HepG2 (cell line): ENCODE results near the gene ADAM20. TPM values are rescaled to one million over a fixed set of nuclear protein-coding genes. Genes with fewer than 3 reads are reported as not detected.

Experiments used
- ATAC-seq: fragments of 200-7000 bp; cut with Tn5 transposase; 3 replicates; pipeline ENCODE4 v1.9.1; 2020; ENCODE audit warnings: mild to moderate bottlenecking, moderate library complexity
- BruUV-seq: library from RNA; stranded (reverse); fragments of 400-500 nt; replicated peaks from 2 replicates; lab custom pipeline; 2021; lab: Mats Ljungman, UMichigan
- CTCF ChIA-PET: fragments of 300-600 bp; formaldehyde crosslinking; extraction: SDS; loops from one replicate; lab custom pipeline; 2021; ENCODE audit warnings: low total read pairs, inconsistent platforms, low intra/inter-chr PET ratio; lab: Yijun Ruan, JAX
- POLR2A ChIA-PET: fragments of 350-600 bp; sonication (Branson Sonifier 250); formaldehyde crosslinking; loops from one replicate; lab custom pipeline; 2020; ENCODE audit warnings: antibody characterized with exemption, inconsistent platforms; lab: Yijun Ruan, JAX
- DNase-seq: peaks from one replicate; pipeline ENCODE4 v3.0.0-alpha.2; 2015; ENCODE audit warnings: low spot score
- FAIRE-seq: peaks from 3 replicates; lab custom pipeline; 2011; peaks lifted over from hg19 to GRCh38; lab: Jason Lieb, UNC
- H2AFZ ChIP-seq: one replicate; pipeline ENCODE4 v1.6.1; 2011; ENCODE audit warnings: low read length, inconsistent platforms
- H3K27ac ChIP-seq: fragments of 300-600 bp; 3 replicates; pipeline ENCODE4 v1.8.0; 2011; ENCODE audit warnings: mixed run types, mild to moderate bottlenecking, mixed read lengths, low read length, inconsistent platforms; ENCODE audit not compliant: insufficient read depth; ENCODE audit errors: extremely low read length
- H3K27me3 ChIP-seq, 2 experiments: fragments of 200-600 bp in 1 of 2; 2 replicates in 1 of 2; 3 replicates in 1 of 2; pipeline versions ENCODE4 v1.6.0 to v1.8.0; 2011; ENCODE audit warnings: low read length in 2 of 2, mild to moderate bottlenecking in 2 of 2, moderate library complexity in 2 of 2, inconsistent platforms in 1 of 2; ENCODE audit not compliant: insufficient read depth in 2 of 2, control insufficient read depth in 1 of 2
- H3K36me3 ChIP-seq, 2 experiments: fragments of 200-600 bp in 1 of 2; replicated peaks in 1 of 2; 2 replicates in 1 of 2; 3 replicates in 1 of 2; pipeline versions ENCODE4 v1.5.1 to v1.8.0; 2011; ENCODE audit warnings: low read length in 2 of 2, inconsistent platforms in 1 of 2; ENCODE audit not compliant: insufficient read depth in 2 of 2, control insufficient read depth in 1 of 2
- H3K4me1 ChIP-seq: 2 replicates; pipeline ENCODE4 v1.5.1; 2012; ENCODE audit warnings: low read length, inconsistent platforms; ENCODE audit not compliant: insufficient read depth
- H3K4me2 ChIP-seq: 2 replicates; pipeline ENCODE4 v1.6.0; 2011; ENCODE audit warnings: low read depth, low read length, inconsistent platforms
- H3K4me3 ChIP-seq, 3 experiments: fragments of 200-600 bp in 1 of 3; sonication (generic), shearing (Covaris generic) in 1 of 3; replicated peaks in 1 of 3; 2 replicates each; pipeline ENCODE4 v1.5.1; 2011 to 2016; ENCODE audit warnings: low read length in 3 of 3, inconsistent platforms in 2 of 3, low read depth in 2 of 3, mild to moderate bottlenecking in 2 of 3, control low read depth in 1 of 3, mixed read lengths in 1 of 3; ENCODE audit not compliant: insufficient read depth in 1 of 3
- H3K79me2 ChIP-seq: one replicate; pipeline ENCODE4 v1.6.1; 2011; ENCODE audit warnings: low read length, inconsistent platforms; ENCODE audit not compliant: insufficient read depth
- H3K9ac ChIP-seq: 2 replicates; pipeline ENCODE4 v1.6.0; 2011; ENCODE audit warnings: mild to moderate bottlenecking, low read depth, low read length, inconsistent platforms; ENCODE audit not compliant: insufficient read depth
- H3K9me3 ChIP-seq: 2 replicates; pipeline ENCODE4 v1.5.1; 2012; ENCODE audit warnings: mild to moderate bottlenecking, low read length
- H4K20me1 ChIP-seq: 2 replicates; pipeline ENCODE4 v1.6.0; 2011; ENCODE audit warnings: inconsistent platforms, mild to moderate bottlenecking, low read length, moderate library complexity; ENCODE audit not compliant: insufficient read depth
- CENPT ChIP-seq: sonication (generic); formaldehyde crosslinking; IDR thresholded peaks from 2 replicates; pipeline ENCODE4 v1.8.0; 2022; ENCODE audit warnings: low read depth, mild to moderate bottlenecking, moderate library complexity, missing genetic modification reagents
- FLYWCH1 ChIP-seq: sonication (generic); formaldehyde crosslinking; IDR thresholded peaks from 2 replicates; pipeline ENCODE4 v1.8.1; 2023; ENCODE audit warnings: mild to moderate bottlenecking, missing genetic modification reagents
- KMT2A ChIP-seq: sonication (generic); formaldehyde crosslinking; IDR thresholded peaks from 2 replicates; pipeline ENCODE4 v1.4.0; 2020; ENCODE audit warnings: missing genetic modification reagents
- MEIS1 ChIP-seq: sonication (generic); formaldehyde crosslinking; IDR thresholded peaks from 2 replicates; pipeline ENCODE4 v1.9.0; 2021; ENCODE audit warnings: mild to moderate bottlenecking, missing genetic modification reagents, moderate library complexity, borderline replicate concordance
- NR1H2 ChIP-seq: sonication (generic); formaldehyde crosslinking; IDR thresholded peaks from 2 replicates; pipeline ENCODE4 v1.8.1; 2022; ENCODE audit warnings: low read depth, missing genetic modification reagents, borderline replicate concordance
- SIN3B ChIP-seq: fragments of 150-350 bp; IDR thresholded peaks from 2 replicates; pipeline ENCODE4 v1.6.1; 2014; ENCODE audit warnings: low read length
- ZHX2 ChIP-seq, 2 experiments: sonication (generic) in 1 of 2; formaldehyde crosslinking in 1 of 2; IDR thresholded peaks; 2 replicates each; pipeline versions ENCODE4 v1.6.1 to v1.9.0; 2014 to 2022; ENCODE audit warnings: antibody characterized with exemption in 1 of 2, borderline replicate concordance in 1 of 2, inconsistent platforms in 1 of 2, low read depth in 1 of 2, missing genetic modification reagents in 1 of 2
- ZKSCAN5 ChIP-seq: sonication (generic); formaldehyde crosslinking; IDR thresholded peaks from 2 replicates; pipeline ENCODE4 v1.5.1; 2020; ENCODE audit warnings: mild to moderate bottlenecking, missing genetic modification reagents
- ZNF121 ChIP-seq: sonication (generic); formaldehyde crosslinking; IDR thresholded peaks from 2 replicates; pipeline ENCODE4 v1.5.0; 2020; ENCODE audit warnings: mild to moderate bottlenecking, missing genetic modification reagents
- ZNF232 ChIP-seq: sonication (generic); formaldehyde crosslinking; IDR thresholded peaks from 2 replicates; pipeline ENCODE4 v1.4.0; 2020; ENCODE audit warnings: missing genetic modification reagents, borderline replicate concordance
- ZNF605 ChIP-seq: sonication (generic); formaldehyde crosslinking; IDR thresholded peaks from 2 replicates; pipeline ENCODE4 v1.8.0; 2022; ENCODE audit warnings: mild to moderate bottlenecking, missing genetic modification reagents
- ZNF644 ChIP-seq: IDR thresholded peaks from 2 replicates; pipeline ENCODE4 v1.6.1; 2016; ENCODE audit warnings: low read depth
- ZNF761 ChIP-seq: sonication (generic); formaldehyde crosslinking; conservative IDR thresholded peaks from 2 replicates; pipeline ENCODE4 v1.4.0; 2020; ENCODE audit warnings: mild to moderate bottlenecking, missing genetic modification reagents
- ZSCAN25 ChIP-seq: sonication (generic); formaldehyde crosslinking; IDR thresholded peaks from 2 replicates; pipeline ENCODE4 v1.8.0; 2022; ENCODE audit warnings: mild to moderate bottlenecking, missing genetic modification reagents
- WGBS: methylation state at CpG from one replicate; pipeline ENCODE4 v1.1.6; 2017; ENCODE audit warnings: low lambda C conversion rate; 5-methylcytosine and 5-hydroxymethylcytosine counted together
- in situ Hi-C: cut with HindIII; loops from 2 replicates; pipeline ENCODE4 v1.10.0; 2017; ENCODE audit warnings: low pct_unique_long_range_greater_than_20kb; ENCODE audit not compliant: extremely low pct_ligation_motif_present
- intact Hi-C: fragments of 100-400 bp; cut with micrococcal nuclease; formaldehyde crosslinking; loops from one replicate; pipeline ENCODE4 v1.10.0; 2022; ENCODE audit not compliant: unreplicated experiment
- polyA plus RNA-seq, 8 experiments: library from polyadenylated mRNA; depleted of rRNA in 3 of 8; stranded (reverse) in 7 of 8; unstranded in 1 of 8; fragments of >200 nt; fragmentation: Illumina TruSeq in 4 of 8; extraction: Trizol in 4 of 8; gene quantifications; 2 replicates each; pipeline versions ENCODE4 v1.2.1 to v1.2.3, GENCODE V29; 2011 to 2016; ENCODE audit warnings: low read depth in 4 of 8, missing spikeins in 1 of 8, mixed read lengths in 1 of 8; ENCODE audit not compliant: insufficient read depth in 1 of 8
- total RNA-seq, 5 experiments: library from RNA; depleted of rRNA; stranded (reverse); fragments of >200 nt; fragmentation: Illumina TruSeq; extraction: Trizol; gene quantifications; 2 replicates each; pipeline ENCODE4 v1.2.3, GENCODE V29; 2016; ENCODE audit warnings: low read depth in 1 of 5
- TF ChIP-seq, protein P1 (sequence below): sonication (generic); formaldehyde crosslinking; IDR thresholded peaks from 2 replicates; pipeline ENCODE4 v1.9.0; 2021; ENCODE audit warnings: missing genetic modification reagents, borderline replicate concordance

Gene ADAM20
- total and polyA plus RNA-seq, 2 of the 13 experiments (the other 11 are each of a cell fraction or from before 2014, with no cell fraction given): 0.09 to 0.18 TPM

DNA sequence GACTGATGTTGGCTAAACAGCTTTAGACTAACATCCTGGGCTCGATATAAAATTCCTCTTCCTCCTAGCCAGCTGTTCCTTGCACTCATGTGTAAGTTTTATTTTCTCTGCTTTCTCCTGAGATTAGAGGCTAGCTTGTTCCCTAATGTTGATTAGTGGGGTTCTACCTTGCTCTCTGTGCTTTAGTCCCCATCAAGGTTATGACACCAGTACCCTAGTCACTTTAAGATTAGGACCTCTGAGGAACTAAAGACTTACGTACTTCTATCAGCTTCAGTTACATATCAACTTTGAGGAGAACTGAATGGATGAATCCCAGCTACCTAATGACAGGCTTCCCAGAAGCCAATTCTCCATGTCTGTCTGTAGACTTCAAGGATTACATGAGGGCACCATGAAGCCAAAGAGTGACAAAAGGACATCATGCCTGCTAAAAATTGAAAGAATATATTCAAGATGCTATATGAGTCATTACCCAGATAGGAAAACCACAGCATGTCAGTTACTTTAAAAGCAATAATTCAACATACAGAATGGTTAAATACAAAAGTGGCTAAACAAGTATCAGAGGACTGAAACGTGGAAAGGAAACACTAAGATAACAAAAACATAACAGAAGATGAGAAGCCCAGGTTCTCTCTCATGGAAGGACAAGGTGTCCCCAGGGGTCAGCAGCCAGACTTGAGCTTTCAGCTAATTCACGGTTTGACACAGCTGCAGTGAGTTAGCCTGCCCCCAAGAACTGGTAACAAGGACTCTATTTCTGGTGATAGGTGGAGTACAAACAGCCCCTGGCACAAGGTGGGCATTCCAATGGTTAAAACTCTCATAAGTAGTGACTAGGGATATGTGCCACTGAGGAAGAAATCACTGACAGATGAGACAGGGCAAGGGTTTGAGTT lies 20.4 kb downstream of the ADAM20 start:
- no peak overlapping the region for H3K4me2 ChIP-seq
- DNase-seq: no peak
- ChIA-PET CTCF (no interaction called here), POLR2A (no interaction called here)
- no peak overlapping the region for H3K4me3 ChIP-seq
- intact Hi-C loops (no loop called here), in situ Hi-C loops (no loop called here)
- no peaks in the 10 kb centered on the region for H3K9me3 ChIP-seq
- no peaks in the 10 kb centered on the region for H4K20me1 ChIP-seq
- H3K27me3 ChIP-seq: no peaks in the 10 kb centered on the region
- BruUV-seq: no TSS peak
- 19% methylated on average over 4 of the region's 4 CpGs for WGBS
- H3K36me3 ChIP-seq: no peaks in the 10 kb centered on the region
- no peak overlapping the region for H2AFZ ChIP-seq
- no peaks in the 10 kb centered on the region for H3K79me2 ChIP-seq
- no peak for FAIRE-seq
- no peak overlapping the region for H3K9ac ChIP-seq
- ATAC-seq: no peak
- H3K27ac ChIP-seq: no peak overlapping the region
- no peaks in the 10 kb centered on the region for H3K4me1 ChIP-seq
- TF ChIP-seq ZNF232: no peak
- no peak for TF ChIP-seq ZSCAN25 (CRISPR knock-in tag)
- TF ChIP-seq MEIS1 (CRISPR knock-in tag): no peak
- TF ChIP-seq ZNF121 (CRISPR knock-in tag): no peak
- TF ChIP-seq FLYWCH1 (CRISPR knock-in tag): no peak
- TF ChIP-seq ZNF605 (CRISPR knock-in tag): no peak
- no peak for TF ChIP-seq ZNF644 (CRISPR knock-in tag)
- TF ChIP-seq ZHX2 (IDR thresholded peaks at IDR 0.05; ENCODE audit: low read depth): no peak
- no peak for TF ChIP-seq ZHX2 (CRISPR knock-in tag; IDR thresholded peaks at IDR 0.05; ENCODE audit: borderline replicate concordance)
- no peak for TF ChIP-seq KMT2A (CRISPR knock-in tag)
- TF ChIP-seq ZKSCAN5: no peak
- no peak for TF ChIP-seq CENPT (CRISPR knock-in tag)
- no peak for TF ChIP-seq SIN3B
- TF ChIP-seq, protein P1, sequence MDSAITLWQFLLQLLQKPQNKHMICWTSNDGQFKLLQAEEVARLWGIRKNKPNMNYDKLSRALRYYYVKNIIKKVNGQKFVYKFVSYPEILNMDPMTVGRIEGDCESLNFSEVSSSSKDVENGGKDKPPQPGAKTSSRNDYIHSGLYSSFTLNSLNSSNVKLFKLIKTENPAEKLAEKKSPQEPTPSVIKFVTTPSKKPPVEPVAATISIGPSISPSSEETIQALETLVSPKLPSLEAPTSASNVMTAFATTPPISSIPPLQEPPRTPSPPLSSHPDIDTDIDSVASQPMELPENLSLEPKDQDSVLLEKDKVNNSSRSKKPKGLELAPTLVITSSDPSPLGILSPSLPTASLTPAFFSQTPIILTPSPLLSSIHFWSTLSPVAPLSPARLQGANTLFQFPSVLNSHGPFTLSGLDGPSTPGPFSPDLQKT (CRISPR knock-in tag): no peak
- TF ChIP-seq NR1H2: no peak
- TF ChIP-seq ZNF761 (CRISPR knock-in tag): no peak
